ENCODE data around the gene SERPING1.

The SERPING1 gene

DNA sequence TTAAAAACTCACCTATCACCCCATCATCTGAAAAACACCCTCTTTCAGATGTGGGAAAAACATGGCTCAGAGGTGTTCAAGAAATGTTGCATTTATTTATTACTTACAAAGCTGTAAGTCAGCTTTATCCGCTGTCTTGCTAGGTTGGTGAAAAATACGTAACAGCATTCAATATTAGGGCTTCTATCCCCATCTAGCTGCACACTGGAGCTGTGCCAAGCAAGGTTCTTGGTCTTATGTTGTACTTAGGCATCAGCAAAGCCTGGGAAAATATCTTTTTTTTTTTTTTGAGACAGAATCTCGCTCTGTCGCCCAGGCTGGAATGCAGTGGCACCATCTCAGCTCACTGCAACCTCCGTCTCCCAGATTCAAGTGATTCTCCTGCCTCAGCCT, 7.5 kb downstream of the SERPING1 start:
- Histone ChIP-seq H3K9me3 (ENCODE audit: low read length) (no peaks in the 10 kb centered on the region), H3K36me3 (ENCODE audit: insufficient read depth, low read length) (no peaks in the 10 kb centered on the region), H2AFZ (ENCODE audit: low read length) (no peak overlapping the region), H4K20me1 (ENCODE audit: insufficient read depth, low read length) (no peaks in the 10 kb centered on the region), H3K9ac (ENCODE audit: low read length) (no peak overlapping the region), H3K79me2 (ENCODE audit: insufficient read depth, low read length) (no peaks in the 10 kb centered on the region), H3F3A (ENCODE audit: insufficient read depth, low read length) (no peaks in the 10 kb centered on the region), H3K27me3 (ENCODE audit: insufficient read depth, low read length) (no peaks in the 10 kb centered on the region), H3K27ac (ENCODE audit: low read depth, low read length, poor library complexity, severe bottlenecking) (no peak overlapping the region), H3K4me2 (ENCODE audit: low read length) (no peak overlapping the region), H3K9me2 (ENCODE audit: low read depth, low read length) (no peaks in the 10 kb centered on the region), H3K4me1 (ENCODE audit: insufficient read depth, low read length, severe bottlenecking) (no peaks in the 10 kb centered on the region), H3K4me3 (ENCODE audit: low read depth, low read length, poor library complexity, severe bottlenecking) (no peak overlapping the region)
- no peak for TF ChIP-seq EZH2 (IDR thresholded peaks at IDR 0.05; ENCODE audit: borderline replicate concordance, low read length)
- TF ChIP-seq, protein P1, sequence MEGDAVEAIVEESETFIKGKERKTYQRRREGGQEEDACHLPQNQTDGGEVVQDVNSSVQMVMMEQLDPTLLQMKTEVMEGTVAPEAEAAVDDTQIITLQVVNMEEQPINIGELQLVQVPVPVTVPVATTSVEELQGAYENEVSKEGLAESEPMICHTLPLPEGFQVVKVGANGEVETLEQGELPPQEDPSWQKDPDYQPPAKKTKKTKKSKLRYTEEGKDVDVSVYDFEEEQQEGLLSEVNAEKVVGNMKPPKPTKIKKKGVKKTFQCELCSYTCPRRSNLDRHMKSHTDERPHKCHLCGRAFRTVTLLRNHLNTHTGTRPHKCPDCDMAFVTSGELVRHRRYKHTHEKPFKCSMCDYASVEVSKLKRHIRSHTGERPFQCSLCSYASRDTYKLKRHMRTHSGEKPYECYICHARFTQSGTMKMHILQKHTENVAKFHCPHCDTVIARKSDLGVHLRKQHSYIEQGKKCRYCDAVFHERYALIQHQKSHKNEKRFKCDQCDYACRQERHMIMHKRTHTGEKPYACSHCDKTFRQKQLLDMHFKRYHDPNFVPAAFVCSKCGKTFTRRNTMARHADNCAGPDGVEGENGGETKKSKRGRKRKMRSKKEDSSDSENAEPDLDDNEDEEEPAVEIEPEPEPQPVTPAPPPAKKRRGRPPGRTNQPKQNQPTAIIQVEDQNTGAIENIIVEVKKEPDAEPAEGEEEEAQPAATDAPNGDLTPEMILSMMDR (IDR thresholded peaks at IDR 0.05; ENCODE audit: low read length) = no peak

DNA sequence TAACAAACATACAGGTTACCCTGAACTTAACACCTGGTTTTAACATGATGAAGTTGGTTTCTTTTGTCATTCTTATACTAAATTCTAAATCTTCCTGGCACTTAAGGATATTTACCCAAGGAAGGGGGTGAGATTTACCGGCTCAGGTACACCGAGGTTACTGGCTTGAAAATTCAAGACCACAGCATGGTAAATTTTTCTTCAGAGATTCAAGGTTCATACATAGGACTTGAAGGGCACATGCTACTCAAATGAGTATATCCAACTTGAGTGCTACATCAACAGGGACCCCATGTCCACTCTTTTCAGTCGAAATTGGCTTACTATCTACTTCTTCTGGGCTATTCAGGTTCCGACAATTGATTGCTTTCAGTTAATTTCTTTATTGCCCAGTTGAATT, 12.7 kb downstream of the SERPING1 start:
- H2AFZ ChIP-seq (ENCODE audit: low read length) = no peak overlapping the region
- no peaks in the 10 kb centered on the region for H3F3A ChIP-seq (ENCODE audit: insufficient read depth, low read length)
- H3K9ac ChIP-seq (ENCODE audit: low read length) = no peak overlapping the region
- H3K36me3 ChIP-seq (ENCODE audit: insufficient read depth, low read length) = no peaks in the 10 kb centered on the region
- no peaks in the 10 kb centered on the region for H3K4me1 ChIP-seq (ENCODE audit: insufficient read depth, low read length, severe bottlenecking)
- no peak overlapping the region for H3K27ac ChIP-seq (ENCODE audit: low read depth, low read length, poor library complexity, severe bottlenecking)
- no peaks in the 10 kb centered on the region for H3K79me2 ChIP-seq (ENCODE audit: insufficient read depth, low read length)
- no peak overlapping the region for H3K4me2 ChIP-seq (ENCODE audit: low read length)
- TF ChIP-seq EZH2 (IDR thresholded peaks at IDR 0.05; ENCODE audit: borderline replicate concordance, low read length) = no peak
- TF ChIP-seq, protein P1 (IDR thresholded peaks at IDR 0.05; ENCODE audit: low read length) = no peak
- H3K9me3 ChIP-seq (ENCODE audit: low read length) = no peaks in the 10 kb centered on the region
- H4K20me1 ChIP-seq (ENCODE audit: insufficient read depth, low read length) = no peaks in the 10 kb centered on the region
- H3K27me3 ChIP-seq (ENCODE audit: insufficient read depth, low read length) = no peaks in the 10 kb centered on the region
- H3K9me2 ChIP-seq (ENCODE audit: low read depth, low read length) = no peaks in the 10 kb centered on the region
- no peak overlapping the region for H3K4me3 ChIP-seq (ENCODE audit: low read depth, low read length, poor library complexity, severe bottlenecking)

DNA sequence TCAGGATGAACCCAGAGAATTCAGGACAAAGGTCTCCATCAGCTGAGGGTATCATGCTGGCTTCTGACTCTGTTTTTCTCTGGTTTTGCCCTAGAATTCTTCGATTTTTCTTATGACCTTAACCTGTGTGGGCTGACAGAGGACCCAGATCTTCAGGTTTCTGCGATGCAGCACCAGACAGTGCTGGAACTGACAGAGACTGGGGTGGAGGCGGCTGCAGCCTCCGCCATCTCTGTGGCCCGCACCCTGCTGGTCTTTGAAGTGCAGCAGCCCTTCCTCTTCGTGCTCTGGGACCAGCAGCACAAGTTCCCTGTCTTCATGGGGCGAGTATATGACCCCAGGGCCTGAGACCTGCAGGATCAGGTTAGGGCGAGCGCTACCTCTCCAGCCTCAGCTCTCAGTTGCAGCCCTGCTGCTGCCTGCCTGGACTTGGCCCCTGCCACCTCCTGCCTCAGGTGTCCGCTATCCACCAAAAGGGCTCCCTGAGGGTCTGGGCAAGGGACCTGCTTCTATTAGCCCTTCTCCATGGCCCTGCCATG, 16.8 kb downstream of the SERPING1 start:
- no peaks in the 10 kb centered on the region for H3K79me2 ChIP-seq (ENCODE audit: insufficient read depth, low read length)
- no peaks in the 10 kb centered on the region for H3K4me1 ChIP-seq (ENCODE audit: insufficient read depth, low read length, severe bottlenecking)
- H3K27me3 ChIP-seq (ENCODE audit: insufficient read depth, low read length) = no peaks in the 10 kb centered on the region
- H3K9me2 ChIP-seq (ENCODE audit: low read depth, low read length) = no peaks in the 10 kb centered on the region
- H3K4me3 ChIP-seq (ENCODE audit: low read depth, low read length, poor library complexity, severe bottlenecking) = no peak overlapping the region
- H3K4me2 ChIP-seq (ENCODE audit: low read length) = no peak overlapping the region
- H3K9ac ChIP-seq (ENCODE audit: low read length) = no peak overlapping the region
- H3K27ac ChIP-seq (ENCODE audit: low read depth, low read length, poor library complexity, severe bottlenecking) = no peak overlapping the region
- no peaks in the 10 kb centered on the region for H3F3A ChIP-seq (ENCODE audit: insufficient read depth, low read length)
- TF ChIP-seq EZH2 (IDR thresholded peaks at IDR 0.05; ENCODE audit: borderline replicate concordance, low read length) = no peak
- TF ChIP-seq, protein P1 (IDR thresholded peaks at IDR 0.05; ENCODE audit: low read length) = no peak
- no peaks in the 10 kb centered on the region for H3K36me3 ChIP-seq (ENCODE audit: insufficient read depth, low read length)
- H4K20me1 ChIP-seq (ENCODE audit: insufficient read depth, low read length) = no peaks in the 10 kb centered on the region
- no peaks in the 10 kb centered on the region for H3K9me3 ChIP-seq (ENCODE audit: low read length)
- H2AFZ ChIP-seq (ENCODE audit: low read length) = no peak overlapping the region

All from OCI-LY1 (cell line).